IPS DF 6.9 (cell line): ENCODE data around the gene PCDHAC2.

Experiments
- DNase-seq: peaks from one replicate; pipeline ENCODE4 v3.0.0-alpha.2; 2013; ENCODE audit warnings: low read depth, low spot score
- H3K27ac ChIP-seq: one replicate; pipeline ENCODE4 v1.5.1; 2013; ENCODE audit warnings: low read length, control low read depth
- H3K27me3 ChIP-seq: 2 replicates; pipeline ENCODE4 v1.6.1; 2013; ENCODE audit warnings: mild to moderate bottlenecking, low read length; ENCODE audit not compliant: control insufficient read depth, insufficient read depth
- H3K36me3 ChIP-seq: 2 replicates; pipeline ENCODE4 v1.6.1; 2013; ENCODE audit warnings: low read length; ENCODE audit not compliant: control insufficient read depth, insufficient read depth
- H3K4me1 ChIP-seq: 2 replicates; pipeline ENCODE4 v1.6.1; 2013; ENCODE audit warnings: low read length; ENCODE audit not compliant: control insufficient read depth, insufficient read depth
- H3K4me3 ChIP-seq: 2 replicates; pipeline ENCODE4 v1.5.1; 2013; ENCODE audit warnings: mild to moderate bottlenecking, low read length
- H3K9me3 ChIP-seq: 2 replicates; pipeline ENCODE4 v1.6.1; 2013; ENCODE audit warnings: low read length, inconsistent platforms; ENCODE audit not compliant: control insufficient read depth, insufficient read depth
- WGBS: extraction: QIAGEN DNeasy Blood & Tissue Kit; methylation state at CpG from one replicate; pipeline ENCODE4 v1.1.7; 2013; ENCODE audit warnings: mixed read lengths, missing lambda C conversion rate; ENCODE audit not compliant: insufficient read length, insufficient coverage; 5-methylcytosine and 5-hydroxymethylcytosine counted together

Gene PCDHAC2

DNA sequence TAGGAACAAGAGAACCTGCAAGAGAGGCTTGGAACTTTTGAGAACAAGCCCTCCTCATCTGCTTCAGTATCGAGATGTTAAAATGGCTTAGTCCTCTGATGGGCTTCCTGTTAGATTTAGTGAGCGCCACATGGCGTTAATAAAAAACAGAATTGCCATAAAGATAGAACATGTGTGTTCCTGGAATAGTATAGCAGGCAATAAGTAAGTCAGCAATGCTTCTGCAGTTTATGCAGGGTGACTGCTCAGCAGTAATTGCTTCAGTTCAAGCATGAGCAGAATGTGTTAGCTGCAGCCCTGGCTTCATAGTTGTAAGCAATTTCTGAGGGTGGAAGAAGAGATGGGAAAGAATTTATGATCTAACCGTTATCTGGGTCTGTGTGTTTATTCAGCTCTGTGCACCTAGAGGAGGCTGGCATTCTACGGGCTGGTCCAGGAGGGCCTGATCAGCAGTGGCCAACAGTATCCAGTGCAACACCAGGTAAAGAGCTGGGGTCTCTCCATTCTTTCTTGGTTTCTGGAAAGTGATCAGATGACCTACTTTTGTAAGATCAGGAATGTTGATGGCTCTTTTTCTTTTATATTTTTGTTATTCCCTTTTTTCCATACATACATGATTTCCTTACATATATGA lies 15.9 kb downstream of the PCDHAC2 start:
- no peak overlapping the region for H3K27ac ChIP-seq
- no peaks in the 10 kb centered on the region for H3K36me3 ChIP-seq
- no peak overlapping the region for H3K4me3 ChIP-seq
- WGBS: no CpG with 5 or more reads among the region's 5 CpGs
- no peak for DNase-seq
- no peaks in the 10 kb centered on the region for H3K9me3 ChIP-seq
- H3K27me3 ChIP-seq: no peaks in the 10 kb centered on the region
- no peaks in the 10 kb centered on the region; the same call in 1 of the 2 replicates for H3K4me1 ChIP-seq

DNA sequence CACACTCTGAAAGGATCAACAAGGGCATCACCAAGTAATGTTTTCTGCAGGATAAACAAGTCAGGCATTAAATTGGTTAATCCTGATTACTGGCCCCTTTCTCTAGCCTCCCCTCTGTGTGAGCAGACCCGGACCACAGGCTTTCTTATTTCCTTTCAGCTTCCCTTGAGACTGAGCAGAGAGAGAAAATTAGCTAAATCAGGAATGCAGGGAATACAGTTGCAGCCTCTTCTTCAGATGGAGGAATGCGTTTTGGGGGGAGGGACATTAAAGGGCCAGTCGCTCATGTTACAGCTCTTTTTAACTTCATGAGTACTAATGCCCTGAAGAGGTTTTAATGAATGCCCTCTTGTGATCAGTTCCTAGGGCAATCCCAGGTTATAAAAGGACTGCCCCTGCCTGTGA lies 19.8 kb downstream of the PCDHAC2 start:
- Histone ChIP-seq H3K9me3 (no peaks in the 10 kb centered on the region), H3K27ac (peak overlapping the region; percentile 44), H3K4me3 (no peak overlapping the region), H3K27me3 (no peaks in the 10 kb centered on the region), H3K4me1 (peaks cover 3% of the 10 kb centered on the region; the same call in 1 of the 2 replicates), H3K36me3 (no peaks in the 10 kb centered on the region)
- WGBS: no CpG with 5 or more reads among the region's 3 CpGs
- no peak for DNase-seq

DNA sequence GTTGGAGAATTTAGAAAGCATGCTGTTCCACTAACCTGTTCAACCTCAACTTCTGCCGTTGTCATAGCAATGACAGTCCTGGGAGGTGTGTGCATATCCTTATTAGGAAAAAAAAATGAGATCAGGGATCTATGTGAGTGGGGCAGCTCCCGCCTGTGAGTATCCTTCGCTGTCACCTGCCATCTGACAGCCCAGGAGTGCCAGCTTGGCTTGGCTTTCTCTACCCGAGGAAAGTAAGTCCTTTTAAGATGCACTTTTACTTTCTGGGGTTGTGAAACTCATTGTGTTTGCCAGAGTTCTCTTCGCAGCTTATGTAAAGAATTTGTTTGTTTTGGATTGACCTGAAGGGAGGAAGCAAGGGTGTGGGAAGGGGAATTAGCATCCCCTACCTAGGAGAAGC lies 21.8 kb downstream of the PCDHAC2 start:
- WGBS: no CpG with 5 or more reads among the region's 5 CpGs
- Histone ChIP-seq H3K27ac (no peak overlapping the region), H3K4me1 (peaks cover 3% of the 10 kb centered on the region; the same call in 1 of the 2 replicates)

DNA sequence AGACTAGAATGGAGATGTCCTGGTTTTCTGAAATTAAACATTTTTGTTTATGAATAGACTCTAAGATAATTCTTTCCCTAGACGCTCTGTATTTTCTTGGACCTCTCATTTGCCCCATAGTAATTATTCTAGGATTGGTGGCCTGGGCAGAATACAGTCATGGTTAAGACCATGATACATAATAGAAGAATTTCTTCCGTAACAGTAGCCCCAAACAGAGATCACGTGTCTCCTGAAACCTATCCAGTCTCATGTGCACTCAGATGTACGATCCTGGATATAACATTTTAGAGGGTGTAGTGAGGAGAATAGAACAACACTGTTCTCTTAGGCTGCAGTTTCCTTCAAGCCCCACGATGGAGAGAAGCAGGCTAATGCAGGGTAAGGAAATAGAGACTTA lies 22.3 kb downstream of the PCDHAC2 start:
- peaks cover 3% of the 10 kb centered on the region; the same call in 1 of the 2 replicates for H3K4me1 ChIP-seq
- no CpG with 5 or more reads among the region's 5 CpGs for WGBS

More for the DNA sequence above, 21.8 kb downstream of the PCDHAC2 start:
- Histone ChIP-seq H3K27me3 (no peaks in the 10 kb centered on the region), H3K36me3 (no peaks in the 10 kb centered on the region), H3K9me3 (no peaks in the 10 kb centered on the region), H3K4me3 (no peak overlapping the region)
- DNase-seq: no peak

GRCh38 chr5:140989254-140990020 lies 23.2 kb downstream of the PCDHAC2 start:
- no peak overlapping the region for H3K27ac ChIP-seq
- H3K36me3 ChIP-seq: no peaks in the 10 kb centered on the region
- H3K4me1 ChIP-seq: peaks cover 3% of the 10 kb centered on the region; the same call in 1 of the 2 replicates
- no CpG with 5 or more reads among the region's 7 CpGs for WGBS
- no peaks in the 10 kb centered on the region; the same call in 1 of the 2 replicates for H3K9me3 ChIP-seq
- H3K4me3 ChIP-seq: no peak overlapping the region
- H3K27me3 ChIP-seq: no peaks in the 10 kb centered on the region
- no peak for DNase-seq

More for the DNA sequence above, 22.3 kb downstream of the PCDHAC2 start:
- Histone ChIP-seq H3K4me3 (no peak overlapping the region), H3K9me3 (no peaks in the 10 kb centered on the region), H3K36me3 (no peaks in the 10 kb centered on the region), H3K27ac (no peak overlapping the region), H3K27me3 (no peaks in the 10 kb centered on the region)
- DNase-seq: no peak

DNA sequence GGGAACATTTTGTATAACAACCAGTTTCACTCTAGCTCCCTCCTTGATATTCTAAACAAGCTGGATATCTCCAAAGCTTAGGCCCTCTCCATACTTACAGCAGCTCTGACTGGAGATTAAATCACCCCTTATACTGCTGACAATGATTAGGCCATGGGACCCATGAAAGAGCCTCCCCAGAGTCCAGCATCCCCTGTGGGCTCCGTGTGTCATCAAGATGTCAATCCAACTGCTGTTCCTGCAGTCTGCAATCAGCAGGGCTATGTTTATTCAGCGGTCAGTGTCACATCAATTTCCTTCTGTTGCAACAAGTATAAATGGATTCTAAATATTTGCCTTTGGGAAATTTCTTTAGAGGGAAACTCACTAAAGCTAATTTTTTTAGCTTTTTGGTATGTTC lies 26.6 kb downstream of the PCDHAC2 start:
- H3K27ac ChIP-seq: no peak overlapping the region
- H3K4me3 ChIP-seq: no peak overlapping the region
- no peaks in the 10 kb centered on the region; the same call in 1 of the 2 replicates for H3K9me3 ChIP-seq
- H3K36me3 ChIP-seq: no peaks in the 10 kb centered on the region
- WGBS: no CpG with 5 or more reads among the region's 2 CpGs
- peaks cover 3% of the 10 kb centered on the region; the same call in 1 of the 2 replicates for H3K4me1 ChIP-seq
- no peaks in the 10 kb centered on the region for H3K27me3 ChIP-seq
- no peak for DNase-seq

DNA sequence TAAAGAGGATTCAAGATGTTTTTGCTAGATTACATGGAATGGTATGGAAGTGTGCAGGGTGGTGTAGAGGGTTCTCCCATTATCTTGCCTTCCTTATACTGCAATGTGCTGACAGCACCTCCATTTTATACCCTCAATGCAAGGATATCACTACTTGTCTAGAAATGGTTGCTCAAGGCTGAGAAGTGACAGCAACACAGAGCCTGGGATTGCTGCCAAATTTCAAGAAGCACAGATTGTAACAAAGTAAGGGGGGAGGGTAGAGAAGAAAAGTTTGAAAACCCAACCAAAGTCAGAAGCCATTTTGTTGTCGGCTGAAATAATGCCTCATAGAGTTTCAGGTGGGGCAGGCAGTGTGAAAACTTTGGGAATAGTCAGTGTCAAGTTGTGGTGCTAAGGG lies 29.8 kb downstream of the PCDHAC2 start:
- no CpG with 5 or more reads among the region's 1 CpG for WGBS
- DNase-seq: no peak
- no peak overlapping the region for H3K4me3 ChIP-seq

GRCh38 chr5:140998921-140999410 lies 32.7 kb downstream of the PCDHAC2 start:
- DNase-seq: no peak
- no CpG with 5 or more reads among the region's 2 CpGs for WGBS
- H3K27me3 ChIP-seq: no peaks in the 10 kb centered on the region
- H3K27ac ChIP-seq: no peak overlapping the region
- no peaks in the 10 kb centered on the region for H3K9me3 ChIP-seq
- no peaks in the 10 kb centered on the region for H3K36me3 ChIP-seq
- H3K4me1 ChIP-seq: peaks cover 5% of the 10 kb centered on the region; the same call in 1 of the 2 replicates
- H3K4me3 ChIP-seq: no peak overlapping the region

More for the DNA sequence above, 29.8 kb downstream of the PCDHAC2 start:
- Histone ChIP-seq H3K36me3 (no peaks in the 10 kb centered on the region), H3K27ac (no peak overlapping the region), H3K4me1 (no peaks in the 10 kb centered on the region; the same call in 1 of the 2 replicates), H3K9me3 (no peaks in the 10 kb centered on the region; the same call in 1 of the 2 replicates), H3K27me3 (no peaks in the 10 kb centered on the region)

DNA sequence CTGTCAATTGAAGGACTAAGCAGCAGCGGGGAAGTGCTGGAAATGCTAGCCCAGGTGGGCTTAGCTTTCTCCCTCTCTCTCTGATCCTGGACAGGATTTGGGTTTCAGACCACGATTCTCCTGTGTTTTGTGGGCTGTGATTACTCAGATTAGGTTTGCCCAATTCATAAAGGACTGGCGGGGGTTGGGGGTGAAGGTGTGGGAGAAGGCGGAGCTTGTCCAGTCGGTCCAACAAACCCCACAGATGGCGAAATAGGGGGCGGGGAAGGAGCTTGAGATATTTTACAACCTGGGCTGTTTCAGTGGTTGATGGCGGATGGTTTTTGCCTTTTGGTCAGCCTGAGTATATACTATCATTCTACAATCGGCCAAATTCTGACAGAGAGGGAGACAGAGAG lies 35.2 kb downstream of the PCDHAC2 start:
- Histone ChIP-seq H3K36me3 (no peaks in the 10 kb centered on the region), H3K4me3 (peak overlapping the region; percentile 27; the same call in 1 of the 2 replicates), H3K4me1 (peaks cover 7% of the 10 kb centered on the region; the same call in 1 of the 2 replicates), H3K27ac (peak overlapping the region; percentile 67), H3K9me3 (no peaks in the 10 kb centered on the region), H3K27me3 (no peaks in the 10 kb centered on the region)
- no peak for DNase-seq
- WGBS: no CpG with 5 or more reads among the region's 9 CpGs

- H3K4me1 ChIP-seq: peaks cover 7% of the 10 kb centered on the region; the same call in 1 of the 2 replicates
- H3K27ac ChIP-seq: peak overlapping the region; percentile 67
Observed at GRCh38 chr5:141001844-141002604, 35.7 kb downstream of the PCDHAC2 start.

More at GRCh38 chr5:141001844-141002604, 35.7 kb downstream of the PCDHAC2 start:
- Histone ChIP-seq H3K4me3 (peak overlapping the region; percentile 27; the same call in 1 of the 2 replicates), H3K9me3 (no peaks in the 10 kb centered on the region), H3K27me3 (no peaks in the 10 kb centered on the region), H3K36me3 (no peaks in the 10 kb centered on the region)
- DNase-seq: no peak
- WGBS: no CpG with 5 or more reads among the region's 19 CpGs
